GM06990 (cell line): ENCODE measurements around the gene EPB41L4A.

Experiments used
- DNase-seq: peaks from one replicate; pipeline ENCODE4 v3.0.0-alpha.2; 2011; ENCODE audit not compliant: insufficient read length; ENCODE audit errors: extremely low read depth
- H3K27me3 ChIP-seq: replicated peaks from 2 replicates; pipeline ENCODE4 v1.6.0; 2011; ENCODE audit warnings: low read length; ENCODE audit not compliant: control insufficient read depth, insufficient read depth
- H3K36me3 ChIP-seq: 2 replicates; pipeline ENCODE4 v1.5.1; 2011; ENCODE audit warnings: low read length; ENCODE audit not compliant: control insufficient read depth, insufficient read depth
- H3K4me3 ChIP-seq: replicated peaks from 2 replicates; pipeline ENCODE4 v1.5.1; 2011; ENCODE audit warnings: low read depth, mild to moderate bottlenecking, control low read depth, low read length
- TF ChIP-seq, protein P1 (sequence below): IDR thresholded peaks from 2 replicates; pipeline ENCODE4 v1.5.1; 2011; ENCODE audit warnings: low read length, control low read depth, mild to moderate bottlenecking, inconsistent platforms; ENCODE audit not compliant: insufficient read depth, poor library complexity, severe bottlenecking

The EPB41L4A gene

DNA sequence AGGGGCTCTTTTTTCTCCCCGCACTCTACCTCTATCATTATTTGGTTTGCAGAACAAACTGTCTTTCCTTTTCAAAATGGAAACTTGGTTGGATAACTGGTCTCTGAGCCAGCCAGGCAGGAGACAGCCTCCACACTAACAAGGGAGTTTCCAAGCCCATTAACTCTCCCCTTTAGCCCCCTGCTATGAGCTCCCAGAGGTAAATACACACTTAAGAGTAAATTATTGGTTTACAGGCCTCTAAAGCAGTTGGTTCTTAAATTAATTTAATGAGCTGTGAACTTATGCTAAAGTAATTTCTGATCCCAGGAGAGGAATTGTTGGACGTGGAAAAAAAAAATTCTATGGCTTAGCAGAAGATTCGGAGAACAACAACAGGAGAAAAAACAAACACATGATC lies 30.3 kb downstream of the EPB41L4A start:
- H3K36me3 ChIP-seq, result no peaks in the 10 kb centered on the region
- no peak for DNase-seq
- H3K4me3 ChIP-seq, result no peak overlapping the region
- TF ChIP-seq, protein P1, sequence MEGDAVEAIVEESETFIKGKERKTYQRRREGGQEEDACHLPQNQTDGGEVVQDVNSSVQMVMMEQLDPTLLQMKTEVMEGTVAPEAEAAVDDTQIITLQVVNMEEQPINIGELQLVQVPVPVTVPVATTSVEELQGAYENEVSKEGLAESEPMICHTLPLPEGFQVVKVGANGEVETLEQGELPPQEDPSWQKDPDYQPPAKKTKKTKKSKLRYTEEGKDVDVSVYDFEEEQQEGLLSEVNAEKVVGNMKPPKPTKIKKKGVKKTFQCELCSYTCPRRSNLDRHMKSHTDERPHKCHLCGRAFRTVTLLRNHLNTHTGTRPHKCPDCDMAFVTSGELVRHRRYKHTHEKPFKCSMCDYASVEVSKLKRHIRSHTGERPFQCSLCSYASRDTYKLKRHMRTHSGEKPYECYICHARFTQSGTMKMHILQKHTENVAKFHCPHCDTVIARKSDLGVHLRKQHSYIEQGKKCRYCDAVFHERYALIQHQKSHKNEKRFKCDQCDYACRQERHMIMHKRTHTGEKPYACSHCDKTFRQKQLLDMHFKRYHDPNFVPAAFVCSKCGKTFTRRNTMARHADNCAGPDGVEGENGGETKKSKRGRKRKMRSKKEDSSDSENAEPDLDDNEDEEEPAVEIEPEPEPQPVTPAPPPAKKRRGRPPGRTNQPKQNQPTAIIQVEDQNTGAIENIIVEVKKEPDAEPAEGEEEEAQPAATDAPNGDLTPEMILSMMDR, result no peak
- H3K27me3 ChIP-seq, result no peaks in the 10 kb centered on the region

DNA sequence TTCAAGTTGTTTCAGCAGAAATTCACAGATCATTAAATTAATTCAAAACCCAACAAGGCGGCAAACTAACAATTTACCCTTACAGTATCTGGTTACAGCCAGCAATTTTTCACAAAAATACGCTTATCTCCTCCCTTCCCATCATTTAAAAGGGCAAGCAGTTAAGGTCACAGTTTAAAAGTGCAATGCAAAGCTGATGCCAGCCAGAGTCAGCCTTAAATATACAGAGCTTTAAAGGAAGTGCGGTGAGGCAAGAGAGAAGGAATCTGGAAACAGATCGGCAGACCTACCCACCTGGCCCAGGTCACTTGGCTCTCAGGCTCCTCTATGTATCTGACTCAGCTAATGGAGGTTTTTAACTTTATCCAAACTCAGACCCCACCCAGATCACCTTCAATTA lies 31.0 kb downstream of the EPB41L4A start:
- Histone ChIP-seq H3K4me3 (no peak overlapping the region), H3K36me3 (no peaks in the 10 kb centered on the region), H3K27me3 (no peaks in the 10 kb centered on the region)
- TF ChIP-seq, protein P1, result no peak
- no peak for DNase-seq

DNA sequence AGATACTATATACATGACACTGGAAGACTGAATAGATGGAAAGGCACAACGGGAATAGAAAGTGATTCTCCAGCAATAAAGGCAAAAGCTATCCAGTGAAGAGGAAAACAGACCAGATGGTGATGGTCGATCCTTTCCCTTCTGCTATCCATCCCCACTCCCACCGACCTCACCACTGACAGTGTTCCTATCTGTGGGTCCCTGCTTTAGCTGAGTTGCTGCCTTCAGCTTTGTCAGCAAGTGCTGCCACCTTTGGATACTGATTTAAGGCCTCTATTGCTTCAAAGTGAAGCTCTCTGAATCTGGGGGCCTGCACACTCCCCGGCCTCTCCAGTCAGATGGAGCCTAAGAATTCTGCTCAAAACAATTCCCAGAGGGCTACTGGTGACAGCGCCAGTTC lies 32.3 kb downstream of the EPB41L4A start:
- DNase-seq, result no peak
- no peaks in the 10 kb centered on the region for H3K36me3 ChIP-seq
- TF ChIP-seq, protein P1, result no peak
- H3K4me3 ChIP-seq, result no peak overlapping the region
- H3K27me3 ChIP-seq, result no peaks in the 10 kb centered on the region

DNA sequence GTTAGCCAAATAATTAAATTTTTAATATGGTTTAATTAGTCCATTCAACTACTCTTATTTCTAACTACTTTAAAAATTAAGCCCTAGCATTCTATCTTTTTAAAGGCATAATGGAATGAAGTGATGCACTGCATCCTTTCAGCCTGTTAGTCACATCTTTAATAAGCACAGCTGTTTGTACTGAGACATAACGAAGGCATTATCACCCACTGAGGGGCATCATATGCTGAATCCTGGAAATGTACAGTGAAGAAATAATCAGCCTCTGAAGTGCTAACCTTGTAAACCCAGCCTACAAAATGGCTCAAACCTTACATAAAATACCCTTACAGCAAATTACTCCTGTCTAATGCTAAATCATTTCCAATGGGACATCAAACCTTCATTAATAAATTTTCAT lies 33.1 kb downstream of the EPB41L4A start:
- no peak for DNase-seq
- Histone ChIP-seq H3K36me3 (no peaks in the 10 kb centered on the region), H3K27me3 (no peaks in the 10 kb centered on the region), H3K4me3 (no peak overlapping the region)
- TF ChIP-seq, protein P1, result no peak

DNA sequence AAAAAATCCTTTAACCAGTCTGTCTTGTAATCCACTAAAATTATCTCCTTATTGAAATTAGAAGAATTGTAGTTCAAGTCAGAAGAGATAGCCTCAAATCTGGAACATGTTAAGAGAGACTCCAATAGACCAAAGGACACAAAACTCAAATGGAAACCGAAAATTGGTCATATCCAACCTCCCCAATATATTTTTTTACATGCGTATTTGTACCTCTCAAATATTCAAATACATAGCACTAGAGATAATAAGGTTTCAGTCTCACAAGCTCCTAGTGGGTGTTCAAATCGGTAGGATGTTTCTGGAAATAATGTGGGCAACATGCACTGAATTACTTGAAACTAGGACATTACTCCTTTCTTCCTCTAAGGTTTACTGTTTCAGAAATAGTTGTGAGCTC lies 33.5 kb downstream of the EPB41L4A start:
- no peak for DNase-seq
- TF ChIP-seq, protein P1, result no peak
- no peak overlapping the region for H3K4me3 ChIP-seq
- no peaks in the 10 kb centered on the region for H3K27me3 ChIP-seq
- no peaks in the 10 kb centered on the region for H3K36me3 ChIP-seq

DNA sequence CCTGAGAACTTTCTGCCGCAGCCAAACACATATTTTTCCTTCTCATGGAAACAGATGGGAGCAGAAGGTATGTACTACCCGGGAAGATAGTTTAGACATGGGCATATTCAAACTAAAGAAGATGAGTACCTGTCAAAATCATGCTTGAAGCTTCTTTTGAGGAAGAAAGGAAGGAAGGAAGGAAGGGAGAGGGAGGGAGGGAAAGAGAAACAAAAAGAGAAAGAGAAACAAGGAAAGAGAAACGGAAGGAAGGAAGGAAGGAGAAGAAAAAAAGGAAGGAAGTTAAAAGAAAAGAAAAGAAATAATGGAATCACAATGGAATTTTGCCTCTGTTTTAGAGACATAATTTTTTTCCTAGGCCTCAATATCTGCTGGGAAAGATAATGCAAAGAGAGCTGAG lies 34.6 kb downstream of the EPB41L4A start:
- Histone ChIP-seq H3K27me3 (no peaks in the 10 kb centered on the region), H3K4me3 (no peak overlapping the region), H3K36me3 (no peaks in the 10 kb centered on the region)
- TF ChIP-seq, protein P1, result no peak
- DNase-seq, result no peak
